Activated T-cell treated with anti-CD3 and anti-CD28 coated beads, Interleukin-2, amount 50 U/mL, for 24 hours (primary cell): ENCODE data around the gene PNPLA7.
A peak's percentile ranks its signal among the peaks of the same experiment; 100 is the strongest.
"Not testable (repeated sequence)": the region's sequence is repeated elsewhere in the genome, so short reads cannot be mapped to it uniquely, and the experiment has no call there.

Experiments used
- DNase-seq: peaks from one replicate; pipeline ENCODE4 v3.0.0-alpha.2; 2020
- H3K27ac Mint-ChIP-seq: 2 replicates; pipeline ENCODE4 v1.8.0; 2020; ENCODE audit warnings: mild to moderate bottlenecking, mixed read lengths
- H3K27me3 Mint-ChIP-seq: 2 replicates; pipeline ENCODE4 v1.8.0; 2020; ENCODE audit warnings: mixed read lengths
- H3K36me3 Mint-ChIP-seq: 2 replicates; pipeline ENCODE4 v1.8.0; 2020; ENCODE audit warnings: low read depth, mixed read lengths
- H3K4me1 Mint-ChIP-seq: 2 replicates; pipeline ENCODE4 v1.8.0; 2020; ENCODE audit warnings: low read depth, mixed read lengths
- H3K4me3 Mint-ChIP-seq: 2 replicates; pipeline ENCODE4 v1.8.0; 2020; ENCODE audit warnings: mild to moderate bottlenecking, moderate library complexity, mixed read lengths
- H3K9me3 Mint-ChIP-seq: 2 replicates; pipeline ENCODE4 v1.8.0; 2020; ENCODE audit warnings: mixed read lengths

PNPLA7 gene

GRCh38 chr9:137581361-137582285 lies 31.4 kb upstream of the PNPLA7 start:
- H3K9me3 Mint-ChIP-seq = no peaks in the 10 kb centered on the region
- no peak overlapping the region for H3K27ac Mint-ChIP-seq
- DNase-seq = no peak
- H3K4me1 Mint-ChIP-seq = peaks cover 22% of the 10 kb centered on the region
- peaks cover 80% of the 10 kb centered on the region for H3K36me3 Mint-ChIP-seq
- no peak overlapping the region for H3K4me3 Mint-ChIP-seq
- no peaks in the 10 kb centered on the region for H3K27me3 Mint-ChIP-seq

GRCh38 chr9:137580954-137581322 lies 30.7 kb upstream of the PNPLA7 start:
- no peak for DNase-seq
- H3K27ac Mint-ChIP-seq = no peak overlapping the region
- peaks cover 80% of the 10 kb centered on the region for H3K36me3 Mint-ChIP-seq
- H3K4me1 Mint-ChIP-seq = peaks cover 27% of the 10 kb centered on the region
- H3K27me3 Mint-ChIP-seq = no peaks in the 10 kb centered on the region
- no peaks in the 10 kb centered on the region for H3K9me3 Mint-ChIP-seq
- no peak overlapping the region for H3K4me3 Mint-ChIP-seq

GRCh38 chr9:137580209-137580953 lies 30.2 kb upstream of the PNPLA7 start:
- no peaks in the 10 kb centered on the region for H3K27me3 Mint-ChIP-seq
- peaks cover 80% of the 10 kb centered on the region for H3K36me3 Mint-ChIP-seq
- H3K4me1 Mint-ChIP-seq = peaks cover 32% of the 10 kb centered on the region
- DNase-seq = no peak
- no peak overlapping the region for H3K4me3 Mint-ChIP-seq
- H3K27ac Mint-ChIP-seq = peak overlapping the region; percentile 52
- H3K9me3 Mint-ChIP-seq = no peaks in the 10 kb centered on the region

GRCh38 chr9:137579259-137579604 lies 29.0 kb upstream of the PNPLA7 start:
- H3K4me1 Mint-ChIP-seq = peaks cover 38% of the 10 kb centered on the region
- H3K27me3 Mint-ChIP-seq = no peaks in the 10 kb centered on the region
- no peaks in the 10 kb centered on the region for H3K9me3 Mint-ChIP-seq
- H3K36me3 Mint-ChIP-seq = peaks cover 80% of the 10 kb centered on the region
- H3K27ac Mint-ChIP-seq = peak overlapping the region; percentile 87
- DNase-seq = peak; percentile 46
- peak overlapping the region; percentile 88 for H3K4me3 Mint-ChIP-seq

- H3K9me3 Mint-ChIP-seq = no peaks in the 10 kb centered on the region
- DNase-seq = peak; percentile 98
- peak within 1 kb of the TSS; percentile 87 for H3K27ac Mint-ChIP-seq
- H3K36me3 Mint-ChIP-seq = peaks cover 80% of the 10 kb centered on the region
- peak within 1 kb of the TSS; percentile 88 for H3K4me3 Mint-ChIP-seq
- H3K4me1 Mint-ChIP-seq = peaks cover 38% of the 10 kb centered on the region
- H3K27me3 Mint-ChIP-seq = no peaks in the 10 kb centered on the region
These were observed 28.5 kb upstream of the PNPLA7 start, which contains the start of gene DPH7 for GRCh38 chr9:137578518-137579258. DPH7 (minus strand) TSS chr9:137578925; CDS start chr9:137578777, 148 bp downstream.

- no peak for DNase-seq
- Mint-ChIP-seq H3K27ac (peak overlapping the region; percentile 72), H3K4me3 (peak overlapping the region; percentile 88), H3K36me3 (peaks cover 70% of the 10 kb centered on the region), H3K27me3 (no peaks in the 10 kb centered on the region), H3K9me3 (no peaks in the 10 kb centered on the region), H3K4me1 (peaks cover 40% of the 10 kb centered on the region)
These were observed 25.7 kb upstream of the PNPLA7 start for GRCh38 chr9:137575716-137576411.

- no peaks in the 10 kb centered on the region for H3K27me3 Mint-ChIP-seq
- H3K36me3 Mint-ChIP-seq = peaks cover 70% of the 10 kb centered on the region
- no peak for DNase-seq
- H3K27ac Mint-ChIP-seq = peak overlapping the region; percentile 72
- no peaks in the 10 kb centered on the region for H3K9me3 Mint-ChIP-seq
- H3K4me1 Mint-ChIP-seq = peaks cover 46% of the 10 kb centered on the region
- H3K4me3 Mint-ChIP-seq = no peak overlapping the region
These were observed 25.1 kb upstream of the PNPLA7 start for GRCh38 chr9:137575364-137575715.

GRCh38 chr9:137574192-137574591 lies 24.0 kb upstream of the PNPLA7 start:
- peaks cover 45% of the 10 kb centered on the region for H3K4me1 Mint-ChIP-seq
- no peaks in the 10 kb centered on the region for H3K9me3 Mint-ChIP-seq
- peaks cover 68% of the 10 kb centered on the region for H3K36me3 Mint-ChIP-seq
- no peaks in the 10 kb centered on the region for H3K27me3 Mint-ChIP-seq
- no peak overlapping the region for H3K4me3 Mint-ChIP-seq
- no peak for DNase-seq
- H3K27ac Mint-ChIP-seq = no peak overlapping the region

- no peak for DNase-seq
- Mint-ChIP-seq H3K27me3 (no peaks in the 10 kb centered on the region), H3K9me3 (no peaks in the 10 kb centered on the region), H3K4me3 (no peak overlapping the region), H3K36me3 (peaks cover 50% of the 10 kb centered on the region), H3K27ac (no peak overlapping the region), H3K4me1 (peaks cover 22% of the 10 kb centered on the region)
These were observed 20.4 kb upstream of the PNPLA7 start for GRCh38 chr9:137570566-137570965.

- Mint-ChIP-seq H3K9me3 (no peaks in the 10 kb centered on the region), H3K27ac (no peak overlapping the region), H3K4me1 (peaks cover 14% of the 10 kb centered on the region), H3K4me3 (no peak overlapping the region), H3K36me3 (peaks cover 45% of the 10 kb centered on the region), H3K27me3 (no peaks in the 10 kb centered on the region)
- no peak for DNase-seq
These were observed 19.5 kb upstream of the PNPLA7 start for GRCh38 chr9:137569609-137570203.

- not testable (repeated sequence) for H3K4me3 Mint-ChIP-seq, H3K9me3 Mint-ChIP-seq, H3K27me3 Mint-ChIP-seq, DNase-seq
- H3K27ac Mint-ChIP-seq = peak overlapping the region; percentile 79
- peaks cover 46% of the 10 kb centered on the region for H3K36me3 Mint-ChIP-seq
- H3K4me1 Mint-ChIP-seq = peaks cover 15% of the 10 kb centered on the region
These were observed 18.2 kb upstream of the PNPLA7 start for GRCh38 chr9:137568445-137568844.

GRCh38 chr9:137564817-137565411 lies 14.7 kb upstream of the PNPLA7 start:
- H3K36me3 Mint-ChIP-seq = peaks cover 52% of the 10 kb centered on the region
- no peak overlapping the region for H3K27ac Mint-ChIP-seq
- H3K4me1 Mint-ChIP-seq = peaks cover 5% of the 10 kb centered on the region
- DNase-seq = no peak
- H3K9me3 Mint-ChIP-seq = no peaks in the 10 kb centered on the region
- no peaks in the 10 kb centered on the region for H3K27me3 Mint-ChIP-seq
- no peak overlapping the region for H3K4me3 Mint-ChIP-seq

- H3K4me1 Mint-ChIP-seq = peaks cover 5% of the 10 kb centered on the region
- H3K27ac Mint-ChIP-seq = peak overlapping the region; percentile 41
- H3K9me3 Mint-ChIP-seq = no peaks in the 10 kb centered on the region
- no peak for DNase-seq
- peaks cover 60% of the 10 kb centered on the region for H3K36me3 Mint-ChIP-seq
- no peaks in the 10 kb centered on the region for H3K27me3 Mint-ChIP-seq
- no peak overlapping the region for H3K4me3 Mint-ChIP-seq
These were observed 13.9 kb upstream of the PNPLA7 start for GRCh38 chr9:137564134-137564533.
